Mucosa of rectum (tissue), 2 donors: ENCODE measurements around the gene ZNF619.

Experiments
- H3K27ac ChIP-seq, 2 donors: one replicate each; pipeline ENCODE4 v1.7.0; 2013; ENCODE audit warnings: inconsistent platforms in 2 of 2, low read depth in 2 of 2, low read length in 2 of 2
- H3K27me3 ChIP-seq, 2 donors: one replicate each; pipeline ENCODE4 v1.7.0; 2013; ENCODE audit warnings: low read length in 2 of 2; ENCODE audit not compliant: control insufficient read depth in 2 of 2, insufficient read depth in 2 of 2
- H3K36me3 ChIP-seq, 2 donors: one replicate each; pipeline ENCODE4 v1.7.0; 2013; ENCODE audit warnings: low read length in 2 of 2; ENCODE audit not compliant: control insufficient read depth in 2 of 2, insufficient read depth in 2 of 2
- H3K4me1 ChIP-seq, 2 donors: one replicate each; pipeline ENCODE4 v1.7.0; 2013; ENCODE audit warnings: low read length in 2 of 2, mild to moderate bottlenecking in 1 of 2; ENCODE audit not compliant: control insufficient read depth in 2 of 2, insufficient read depth in 2 of 2
- H3K4me3 ChIP-seq, 2 donors: one replicate each; pipeline ENCODE4 v1.7.0; 2013; ENCODE audit warnings: low read length in 2 of 2
- H3K9ac ChIP-seq, 2 donors: one replicate each; pipeline ENCODE4 v1.7.0; 2013; ENCODE audit warnings: low read length in 2 of 2, low read depth in 1 of 2, mild to moderate bottlenecking in 1 of 2
- H3K9me3 ChIP-seq, 2 donors: one replicate each; pipeline ENCODE4 v1.7.0; 2013; ENCODE audit warnings: low read length in 2 of 2; ENCODE audit not compliant: control insufficient read depth in 2 of 2
- donor health status: healthy.
- donor health status: Normal muscosa, but diverticular disease.

Gene ZNF619

GRCh38 chr3:40476478-40477470, at the start of gene ZNF619:
Gene ZNF619 (plus strand): TSS chr3:40477122. CDS start chr3:40477980, 858 bp downstream.
- Histone ChIP-seq H3K27me3 (no peaks in the 10 kb centered on the region), H3K4me3 (peak within 1 kb of the TSS; percentile 85 to 97), H3K4me1 (peaks cover 3 to 5% of the 10 kb centered on the region in 2 donors), H3K9ac (peak within 1 kb of the TSS; percentile 83 to 90), H3K9me3 (no peaks in the 10 kb centered on the region), H3K36me3 (peaks cover 12% of the 10 kb centered on the region in 2 donors), H3K27ac (peak within 1 kb of the TSS in 1 of 2 donors; percentile 46)

GRCh38 chr3:40432793-40433192, 44.1 kb upstream of the ZNF619 start:
- Histone ChIP-seq H3K4me3 (no peak overlapping the region), H3K36me3 (no peaks in the 10 kb centered on the region), H3K27me3 (no peaks in the 10 kb centered on the region), H3K9ac (no peak overlapping the region), H3K4me1 (no peaks in the 10 kb centered on the region), H3K27ac (no peak overlapping the region), H3K9me3 (no peaks in the 10 kb centered on the region)

- H3K36me3 ChIP-seq = no peaks in the 10 kb centered on the region
- H3K9ac ChIP-seq = no peak overlapping the region
- no peak overlapping the region for H3K27ac ChIP-seq
- H3K27me3 ChIP-seq = no peaks in the 10 kb centered on the region
- H3K4me3 ChIP-seq = no peak overlapping the region
- H3K9me3 ChIP-seq = no peaks in the 10 kb centered on the region
- no peaks in the 10 kb centered on the region for H3K4me1 ChIP-seq
These were observed 39.0 kb upstream of the ZNF619 start for GRCh38 chr3:40437889-40438288.

GRCh38 chr3:40445062-40445461, 31.9 kb upstream of the ZNF619 start:
- no peaks in the 10 kb centered on the region for H3K27me3 ChIP-seq
- peaks cover 0 to 7% of the 10 kb centered on the region in 2 donors for H3K36me3 ChIP-seq
- no peak overlapping the region for H3K4me3 ChIP-seq
- H3K4me1 ChIP-seq = no peaks in the 10 kb centered on the region
- no peaks in the 10 kb centered on the region for H3K9me3 ChIP-seq
- H3K27ac ChIP-seq = no peak overlapping the region
- H3K9ac ChIP-seq = no peak overlapping the region

- H3K4me1 ChIP-seq = no peaks in the 10 kb centered on the region
- H3K27ac ChIP-seq = no peak overlapping the region
- H3K4me3 ChIP-seq = no peak overlapping the region
- no peaks in the 10 kb centered on the region for H3K9me3 ChIP-seq
- no peak overlapping the region for H3K9ac ChIP-seq
- H3K36me3 ChIP-seq = peaks cover 0 to 7% of the 10 kb centered on the region in 2 donors
- H3K27me3 ChIP-seq = no peaks in the 10 kb centered on the region
These were observed 31.0 kb upstream of the ZNF619 start for GRCh38 chr3:40445880-40446279.

- Histone ChIP-seq H3K27ac (no peak overlapping the region), H3K4me1 (peaks cover 4 to 16% of the 10 kb centered on the region in 2 donors)
These were observed 26.5 kb upstream of the ZNF619 start for GRCh38 chr3:40450438-40450837.

GRCh38 chr3:40451551-40451950, 25.4 kb upstream of the ZNF619 start:
- no peak overlapping the region for H3K4me3 ChIP-seq
- H3K27me3 ChIP-seq = no peaks in the 10 kb centered on the region
- no peak overlapping the region for H3K9ac ChIP-seq
- no peaks in the 10 kb centered on the region for H3K9me3 ChIP-seq
- peaks cover 4 to 16% of the 10 kb centered on the region in 2 donors for H3K4me1 ChIP-seq
- H3K27ac ChIP-seq = no peak overlapping the region
- peaks cover 0 to 6% of the 10 kb centered on the region in 2 donors for H3K36me3 ChIP-seq

More at GRCh38 chr3:40450438-40450837, 26.5 kb upstream of the ZNF619 start:
- Histone ChIP-seq H3K9ac (no peak overlapping the region), H3K4me3 (no peak overlapping the region), H3K36me3 (peaks cover 6 to 7% of the 10 kb centered on the region in 2 donors), H3K27me3 (no peaks in the 10 kb centered on the region), H3K9me3 (no peaks in the 10 kb centered on the region)

GRCh38 chr3:40452057-40452456, 24.9 kb upstream of the ZNF619 start:
- Histone ChIP-seq H3K4me1 (peaks cover 4 to 16% of the 10 kb centered on the region in 2 donors), H3K27me3 (no peaks in the 10 kb centered on the region), H3K36me3 (peaks cover 0 to 6% of the 10 kb centered on the region in 2 donors), H3K27ac (no peak overlapping the region), H3K9ac (peak overlapping the region in 1 of 2 donors; percentile 98), H3K4me3 (peak overlapping the region; percentile 97 to 98), H3K9me3 (no peaks in the 10 kb centered on the region)

GRCh38 chr3:40452562-40452875, 24.4 kb upstream of the ZNF619 start:
- no peaks in the 10 kb centered on the region for H3K27me3 ChIP-seq
- H3K36me3 ChIP-seq = peaks cover 0 to 6% of the 10 kb centered on the region in 2 donors
- H3K9me3 ChIP-seq = no peaks in the 10 kb centered on the region
- H3K27ac ChIP-seq = peak overlapping the region; percentile 98
- peaks cover 4 to 16% of the 10 kb centered on the region in 2 donors for H3K4me1 ChIP-seq
- H3K4me3 ChIP-seq = peak overlapping the region; percentile 97 to 98
- H3K9ac ChIP-seq = peak overlapping the region; percentile 96 to 98
